ENCODE results near the gene FBXO15.

- TF ChIP-seq POLR2A (IDR thresholded peaks at IDR 0.05; ENCODE audit: control extremely low read depth in 1 of 2, low read depth in 2 of 2, low read length in 2 of 2) (no peak), GABPA (IDR thresholded peaks at IDR 0.05; ENCODE audit: borderline replicate concordance, insufficient read depth, low read length) (no peak), POLR2AphosphoS5 (IDR thresholded peaks at IDR 0.05; ENCODE audit: low read depth, low read length) (no peak), SUZ12 (IDR thresholded peaks at IDR 0.05; ENCODE audit: low read length) (no peak), SRF (IDR thresholded peaks at IDR 0.05; ENCODE audit: low read depth, low read length) (no peak), HDAC6 (IDR thresholded peaks at IDR 0.05; ENCODE audit: low read depth, low read length) (no peak), KDM5A (IDR thresholded peaks at IDR 0.05; ENCODE audit: low read length) (no peak), MAX (IDR thresholded peaks at IDR 0.05) (no peak)
- TF ChIP-seq, protein P1, sequence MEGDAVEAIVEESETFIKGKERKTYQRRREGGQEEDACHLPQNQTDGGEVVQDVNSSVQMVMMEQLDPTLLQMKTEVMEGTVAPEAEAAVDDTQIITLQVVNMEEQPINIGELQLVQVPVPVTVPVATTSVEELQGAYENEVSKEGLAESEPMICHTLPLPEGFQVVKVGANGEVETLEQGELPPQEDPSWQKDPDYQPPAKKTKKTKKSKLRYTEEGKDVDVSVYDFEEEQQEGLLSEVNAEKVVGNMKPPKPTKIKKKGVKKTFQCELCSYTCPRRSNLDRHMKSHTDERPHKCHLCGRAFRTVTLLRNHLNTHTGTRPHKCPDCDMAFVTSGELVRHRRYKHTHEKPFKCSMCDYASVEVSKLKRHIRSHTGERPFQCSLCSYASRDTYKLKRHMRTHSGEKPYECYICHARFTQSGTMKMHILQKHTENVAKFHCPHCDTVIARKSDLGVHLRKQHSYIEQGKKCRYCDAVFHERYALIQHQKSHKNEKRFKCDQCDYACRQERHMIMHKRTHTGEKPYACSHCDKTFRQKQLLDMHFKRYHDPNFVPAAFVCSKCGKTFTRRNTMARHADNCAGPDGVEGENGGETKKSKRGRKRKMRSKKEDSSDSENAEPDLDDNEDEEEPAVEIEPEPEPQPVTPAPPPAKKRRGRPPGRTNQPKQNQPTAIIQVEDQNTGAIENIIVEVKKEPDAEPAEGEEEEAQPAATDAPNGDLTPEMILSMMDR (IDR thresholded peaks at IDR 0.05; ENCODE audit: control extremely low read depth in 1 of 3, insufficient read depth in 1 of 3, low read depth in 1 of 3, low read length in 3 of 3), result no peak
Measured at GRCh38 chr18:74115046-74115445, 32.6 kb downstream of the FBXO15 start.
